GM10248 (cell line): Measurements from ENCODE around the gene IRF2BPL.

Experiments
- CTCF ChIA-PET: fragments of 300-600 bp; sonication (Branson Sonifier 250); formaldehyde crosslinking; extraction: SDS; loops from one replicate; lab custom pipeline; 2021; ENCODE audit warnings: antibody characterized with exemption; lab: Yijun Ruan, JAX
- POLR2A ChIA-PET: fragments of 350-650 bp; sonication (Branson Sonifier 250); formaldehyde crosslinking; extraction: SDS; loops from one replicate; lab custom pipeline; 2020; ENCODE audit warnings: antibody characterized with exemption; lab: Yijun Ruan, JAX
- DNase-seq: peaks from one replicate; pipeline ENCODE4 v3.0.0; 2012; ENCODE audit errors: extremely low spot score
- CTCF ChIP-seq: IDR thresholded peaks from 2 replicates; pipeline ENCODE4 v1.5.1; 2012; ENCODE audit warnings: mild to moderate bottlenecking, low read depth; ENCODE audit errors: extremely low read depth, missing control alignments, control extremely low read depth

Gene IRF2BPL

GRCh38 chr14:77014734-77015133 is 13.8 kb downstream of the IRF2BPL start:
- POLR2A ChIA-PET: no interaction called here
- DNase-seq: no peak
- CTCF ChIA-PET: interaction anchor here (1.0 to 1.4 kb wide), 2 partner anchors 18 to 67 kb away, joined by 3 read pairs; no protein-coding TSS in a partner anchor
- no peak for TF ChIP-seq CTCF

GRCh38 chr14:77014004-77014604 is 14.4 kb downstream of the IRF2BPL start:
- CTCF ChIA-PET: interaction anchor here (1.0 to 1.4 kb wide), 3 partner anchors 17 to 67 kb away, joined by 3 to 5 read pairs (median 3); no protein-coding TSS in a partner anchor
- TF ChIP-seq CTCF: no peak
- no peak for DNase-seq
- POLR2A ChIA-PET: no interaction called here

- POLR2A ChIA-PET: no interaction called here
- CTCF ChIA-PET: interaction anchor here (0.9 to 1.3 kb wide), 5 partner anchors 13 to 140 kb away, joined by 3 to 4 read pairs (median 3); no protein-coding TSS in a partner anchor
Observed at GRCh38 chr14:77012193-77012765, 16.2 kb downstream of the IRF2BPL start.

GRCh38 chr14:77011245-77011644 is 17.3 kb downstream of the IRF2BPL start:
- DNase-seq: no peak
- TF ChIP-seq CTCF: no peak
- ChIA-PET CTCF (interaction anchor here (0.7 to 1.7 kb wide), 9 partner anchors 11 to 139 kb away, joined by 3 to 4 read pairs (median 3); no protein-coding TSS in a partner anchor), POLR2A (no interaction called here)

More at GRCh38 chr14:77012193-77012765, 16.2 kb downstream of the IRF2BPL start:
- no peak for TF ChIP-seq CTCF
- DNase-seq: no peak

- CTCF ChIA-PET: interaction anchor here (0.7 to 1.6 kb wide), 11 partner anchors 9 to 115 kb away, joined by 3 to 7 read pairs (median 3); no protein-coding TSS in a partner anchor
- no peak for DNase-seq
- POLR2A ChIA-PET: no interaction called here
Observed at GRCh38 chr14:77009014-77009413, 19.5 kb downstream of the IRF2BPL start.

More at GRCh38 chr14:77009014-77009413, 19.5 kb downstream of the IRF2BPL start:
- no peak for TF ChIP-seq CTCF
